HEK293 (cell line): ENCODE results near the gene COA5.

Experiments used
- CTCF ChIA-PET: fragments of 350-600 bp; formaldehyde crosslinking; extraction: SDS; loops from one replicate; lab custom pipeline; 2021; ENCODE audit warnings: antibody characterized with exemption; lab: Yijun Ruan, JAX
- POLR2A ChIA-PET: fragments of 300-600 bp; formaldehyde crosslinking; extraction: SDS; loops from one replicate; lab custom pipeline; 2020; ENCODE audit warnings: antibody characterized with exemption, inconsistent platforms; lab: Yijun Ruan, JAX
- H3K27ac ChIP-seq: fragments of 200-500 bp; sonication (Bioruptor generic); 2 replicates; pipeline ENCODE4 v1.5.1; 2014; ENCODE audit warnings: low read depth, low read length, control low read depth, inconsistent platforms; ENCODE audit errors: extremely low read depth
- H3K36me3 ChIP-seq, 2 experiments: fragments of 200-500 bp in 1 of 2; sonication (Bioruptor generic) in 1 of 2; 1 replicate in 1 of 2; 2 replicates in 1 of 2; pipeline ENCODE4 v1.5.1; 2014 to 2017; ENCODE audit warnings: inconsistent platforms in 2 of 2, low read length in 2 of 2; ENCODE audit not compliant: control insufficient read depth in 2 of 2, insufficient read depth in 1 of 2
- H3K4me1 ChIP-seq: fragments of 200-500 bp; sonication (Bioruptor generic); 2 replicates; pipeline ENCODE4 v1.5.1; 2014; ENCODE audit warnings: mild to moderate bottlenecking, low read length, inconsistent platforms; ENCODE audit not compliant: control insufficient read depth, insufficient read depth
- H3K4me3 ChIP-seq: 2 replicates; pipeline ENCODE4 v1.5.1; 2011; ENCODE audit warnings: low read depth, mild to moderate bottlenecking, control low read depth, low read length, moderate library complexity
- H3K9me3 ChIP-seq: fragments of 200-500 bp; sonication (Bioruptor generic); 2 replicates; pipeline ENCODE4 v1.5.1; 2014; ENCODE audit warnings: low read depth, low read length, inconsistent platforms; ENCODE audit not compliant: control insufficient read depth, insufficient read depth
- PRDM10 ChIP-seq: fragments of 450-650 bp; formaldehyde crosslinking; IDR thresholded peaks from 2 replicates; pipeline ENCODE4 v1.5.1; 2016; ENCODE audit warnings: missing biosample characterization, missing genetic modification characterization
- PRDM2 ChIP-seq: fragments of 450-650 bp; formaldehyde crosslinking; IDR thresholded peaks from 2 replicates; pipeline ENCODE4 v1.5.1; 2016; ENCODE audit warnings: missing biosample characterization, missing genetic modification characterization, borderline replicate concordance
- SCRT1 ChIP-seq: fragments of 450-650 bp; formaldehyde crosslinking; IDR thresholded peaks from 2 replicates; pipeline ENCODE4 v1.5.1; 2016; ENCODE audit warnings: missing biosample characterization, missing genetic modification characterization, borderline replicate concordance
- SCRT2 ChIP-seq: fragments of 450-650 bp; formaldehyde crosslinking; IDR thresholded peaks from 2 replicates; pipeline ENCODE4 v1.5.1; 2016; ENCODE audit warnings: missing biosample characterization, missing genetic modification characterization
- ZBTB48 ChIP-seq: fragments of 450-650 bp; formaldehyde crosslinking; IDR thresholded peaks from 2 replicates; pipeline ENCODE4 v1.5.1; 2016; ENCODE audit warnings: missing biosample characterization, missing genetic modification characterization
- ZNF654 ChIP-seq: fragments of 450-650 bp; formaldehyde crosslinking; IDR thresholded peaks from 2 replicates; pipeline ENCODE4 v1.5.1; 2016; ENCODE audit warnings: low read depth, missing biosample characterization, missing genetic modification characterization
- ZSCAN30 ChIP-seq: fragments of 450-650 bp; IDR thresholded peaks from 2 replicates; pipeline ENCODE4 v1.5.1; 2018; ENCODE audit warnings: missing biosample characterization, mild to moderate bottlenecking, missing genetic modification characterization, moderate library complexity
- TF ChIP-seq, protein P1 (sequence below): fragments of 450-650 bp; formaldehyde crosslinking; IDR thresholded peaks from 2 replicates; pipeline ENCODE4 v1.5.1; 2016; ENCODE audit warnings: missing biosample characterization, missing genetic modification characterization
- TF ChIP-seq, protein P2 (sequence below): fragments of 450-650 bp; formaldehyde crosslinking; IDR thresholded peaks from 2 replicates; pipeline ENCODE4 v1.5.1; 2016; ENCODE audit warnings: missing biosample characterization, missing genetic modification characterization

The COA5 gene

GRCh38 chr2:98604547-98604946 lies 3.8 kb downstream of the COA5 start (continued):
- TF ChIP-seq PRDM10 (no peak), ZSCAN30 (no peak)

DNA sequence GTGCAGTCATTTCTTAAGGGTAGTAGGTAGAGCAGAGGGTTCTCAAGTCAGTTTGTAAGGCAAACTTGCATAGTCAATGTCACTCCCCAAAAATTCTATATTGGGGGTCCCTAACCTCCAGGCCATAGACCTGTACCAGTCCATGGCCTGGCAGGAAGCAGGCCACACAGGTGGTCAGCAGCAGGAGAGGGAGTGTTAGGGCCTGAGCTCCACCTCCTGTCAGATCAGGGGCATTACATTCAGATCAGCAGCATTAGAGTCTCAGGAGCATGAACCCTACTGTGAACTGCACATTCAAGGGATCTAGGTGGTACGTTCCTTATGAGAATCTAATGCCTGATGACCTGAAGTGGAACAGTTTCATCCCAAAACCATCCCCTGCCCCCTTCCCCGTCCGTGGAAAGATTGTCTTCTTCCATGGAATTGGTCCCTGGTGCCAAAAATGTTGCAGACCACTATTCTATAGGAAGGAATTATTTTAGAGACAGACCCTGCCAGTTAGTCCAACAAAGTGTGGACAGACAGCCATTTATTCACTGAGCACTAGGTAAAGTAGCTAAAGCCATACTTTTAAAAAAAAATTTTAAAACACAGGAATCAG lies 6.7 kb downstream of the COA5 start:
- no peak overlapping the region for H3K27ac ChIP-seq
- ChIA-PET CTCF (interaction anchor here (0.6 to 2.4 kb wide), 8 partner anchors 15 to 1962 kb away, joined by 3 to 7 read pairs (median 3); no protein-coding TSS in a partner anchor), POLR2A (interaction anchor here (0.5 to 0.7 kb wide), 2 partner anchors 209 to 1874 kb away, joined by 3 to 5 read pairs; no protein-coding TSS in a partner anchor)
- TF ChIP-seq, protein P1, sequence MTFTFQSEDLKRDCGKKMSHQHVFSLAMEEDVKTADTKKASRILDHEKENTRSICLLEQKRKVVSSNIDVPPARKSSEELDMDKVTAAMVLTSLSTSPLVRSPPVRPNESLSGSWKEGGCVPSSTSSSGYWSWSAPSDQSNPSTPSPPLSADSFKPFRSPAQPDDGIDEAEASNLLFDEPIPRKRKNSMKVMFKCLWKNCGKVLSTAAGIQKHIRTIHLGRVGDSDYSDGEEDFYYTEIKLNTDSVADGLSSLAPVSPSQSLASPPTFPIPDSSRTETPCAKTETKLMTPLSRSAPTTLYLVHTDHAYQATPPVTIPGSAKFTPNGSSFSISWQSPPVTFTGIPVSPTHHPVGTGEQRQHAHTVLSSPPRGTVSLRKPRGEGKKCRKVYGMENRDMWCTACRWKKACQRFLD (tag by site-specific recombination): no peak
- TF ChIP-seq ZNF654 (tag by site-specific recombination): peak; percentile 68
- 0 out of 2 replicates have a peak, but pooled peaks have one; percentile 17 for TF ChIP-seq SCRT1 (tag by site-specific recombination)
- no peak for TF ChIP-seq PRDM2 (tag by site-specific recombination)
- TF ChIP-seq PRDM10: peak; percentile 73
- TF ChIP-seq, protein P2, sequence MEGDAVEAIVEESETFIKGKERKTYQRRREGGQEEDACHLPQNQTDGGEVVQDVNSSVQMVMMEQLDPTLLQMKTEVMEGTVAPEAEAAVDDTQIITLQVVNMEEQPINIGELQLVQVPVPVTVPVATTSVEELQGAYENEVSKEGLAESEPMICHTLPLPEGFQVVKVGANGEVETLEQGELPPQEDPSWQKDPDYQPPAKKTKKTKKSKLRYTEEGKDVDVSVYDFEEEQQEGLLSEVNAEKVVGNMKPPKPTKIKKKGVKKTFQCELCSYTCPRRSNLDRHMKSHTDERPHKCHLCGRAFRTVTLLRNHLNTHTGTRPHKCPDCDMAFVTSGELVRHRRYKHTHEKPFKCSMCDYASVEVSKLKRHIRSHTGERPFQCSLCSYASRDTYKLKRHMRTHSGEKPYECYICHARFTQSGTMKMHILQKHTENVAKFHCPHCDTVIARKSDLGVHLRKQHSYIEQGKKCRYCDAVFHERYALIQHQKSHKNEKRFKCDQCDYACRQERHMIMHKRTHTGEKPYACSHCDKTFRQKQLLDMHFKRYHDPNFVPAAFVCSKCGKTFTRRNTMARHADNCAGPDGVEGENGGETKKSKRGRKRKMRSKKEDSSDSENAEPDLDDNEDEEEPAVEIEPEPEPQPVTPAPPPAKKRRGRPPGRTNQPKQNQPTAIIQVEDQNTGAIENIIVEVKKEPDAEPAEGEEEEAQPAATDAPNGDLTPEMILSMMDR: peak; percentile 55
- TF ChIP-seq SCRT2 (tag by site-specific recombination): peak; percentile 76
- 0 out of 2 replicates have a peak, but pooled peaks have one; percentile 25 for TF ChIP-seq ZBTB48 (tag by site-specific recombination)
- TF ChIP-seq, all 188 proteins: peak for 6
- H3K36me3 ChIP-seq: peaks cover 57 to 62% of the 10 kb centered on the region in 2 experiments
- H3K9me3 ChIP-seq: no peaks in the 10 kb centered on the region
- no peak overlapping the region for H3K4me3 ChIP-seq
- peaks cover 9% of the 10 kb centered on the region for H3K4me1 ChIP-seq
